ENCODE data around the gene GPX2. TPM values are rescaled to one million over a fixed set of nuclear protein-coding genes. Genes with fewer than 3 reads are reported as not detected.

The GPX2 gene
- total and polyA plus RNA-seq, 2 of the 8 experiments (the other 6 are each of a cell fraction or from before 2014, with no cell fraction given) = 0.30 to 0.89 TPM

- no peak for TF ChIP-seq NANOG (IDR thresholded peaks at IDR 0.05; ENCODE audit: insufficient read depth, low read depth, low read length, poor library complexity, severe bottlenecking)
- TF ChIP-seq SP4 (IDR thresholded peaks at IDR 0.05; ENCODE audit: low read length) = no peak
- TF ChIP-seq HDAC6 (IDR thresholded peaks at IDR 0.05; ENCODE audit: low read depth, low read length) = no peak
- TF ChIP-seq SIRT6 (IDR thresholded peaks at IDR 0.05; ENCODE audit: low read length) = no peak
- TF ChIP-seq RXRA (IDR thresholded peaks at IDR 0.05; ENCODE audit: insufficient read depth, low read depth, low read length) = no peak
- TF ChIP-seq FOSL1 (IDR thresholded peaks at IDR 0.05; ENCODE audit: insufficient read depth, low read depth, low read length) = no peak
Measured at GRCh38 chr14:64943556-64943955, 1.0 kb upstream of the GPX2 start (continued).
